ENCODE results near the gene SPAG9. TPM values are rescaled to one million over a fixed set of nuclear protein-coding genes. Genes with fewer than 3 reads are reported as not detected.

SPAG9 gene
- total RNA-seq, 2 donors from 2014 or later = 88.4 to 126 TPM

- intact Hi-C loops (cut with DNase I) = no loop called here
- no peak for DNase-seq (ENCODE audit: low spot score)
These were observed 202.4 kb downstream of the SPAG9 start for GRCh38 chr17:50918071-50918932.

GRCh38 chr17:50917418-50917743 is 203.3 kb downstream of the SPAG9 start:
- intact Hi-C loops (cut with DNase I) = no loop called here
- no peak for DNase-seq (ENCODE audit: low spot score)

GRCh38 chr17:50916708-50917417 is 203.8 kb downstream of the SPAG9 start:
- DNase-seq (ENCODE audit: low spot score) = no peak
- intact Hi-C loops (cut with DNase I) = no loop called here

- intact Hi-C loops (cut with DNase I) = no loop called here
- DNase-seq (ENCODE audit: low spot score) = no peak
These were observed 204.5 kb downstream of the SPAG9 start for GRCh38 chr17:50916026-50916707.

GRCh38 chr17:50914505-50915063 is 206.1 kb downstream of the SPAG9 start:
- intact Hi-C loops (cut with DNase I) = no loop called here
- DNase-seq (ENCODE audit: low spot score) = no peak

- no peak for DNase-seq (ENCODE audit: low spot score)
- intact Hi-C loops (cut with DNase I) = no loop called here
These were observed 207.5 kb downstream of the SPAG9 start for GRCh38 chr17:50913120-50913519.

Other genes with a start within 250 kb of the SPAG9 start
- gene NME1, start 32.7 kb upstream of the SPAG9 start, total RNA-seq = 10 to 100 TPM; 48.8 to 61.3 TPM
- 100 to 1,000 TPM; 388 to 432 TPM for gene NME2, start 45.5 kb upstream of the SPAG9 start, total RNA-seq
- gene MBTD1, start 139.2 kb upstream of the SPAG9 start, total RNA-seq = 1 to 10 TPM; 8.8 to 9.9 TPM
- 10 to 100 TPM; 19.3 to 21.7 TPM for gene UTP18, start 139.7 kb upstream of the SPAG9 start, total RNA-seq

All from posterior vena cava (tissue), 2 donors.